Sigmoid colon (tissue), 7 donors: ENCODE data around the gene ACTL7A. TPM values are rescaled to one million over a fixed set of nuclear protein-coding genes. Genes with fewer than 3 reads are reported as not detected.
"Not testable (repeated sequence)": the region's sequence is repeated elsewhere in the genome, so short reads cannot be mapped to it uniquely, and the experiment has no call there.

Experiments
- DNase-seq: peaks from one replicate; pipeline ENCODE4 v3.0.0-alpha.2; 2019
- H3K27ac ChIP-seq, 4 donors: fragments of 200-600 bp; sonication (generic); one replicate each; pipeline ENCODE4 v1.5.1; 2016 to 2019; ENCODE audit warnings: mild to moderate bottlenecking in 1 of 4
- H3K27me3 ChIP-seq, 3 donors: fragments of 200-600 bp; sonication (generic); one replicate each; pipeline ENCODE4 v1.5.1; 2019; ENCODE audit warnings: mild to moderate bottlenecking in 1 of 3
- H3K36me3 ChIP-seq, 4 donors: fragments of 200-600 bp; sonication (generic); one replicate each; pipeline ENCODE4 v1.5.1; 2016 to 2019
- H3K4me1 ChIP-seq, 4 donors: fragments of 200-600 bp; sonication (generic); one replicate each; pipeline ENCODE4 v1.5.1; 2017 to 2019
- H3K4me3 ChIP-seq, 4 donors: fragments of 200-600 bp; sonication (generic); one replicate each; pipeline ENCODE4 v1.5.1; 2017 to 2019; ENCODE audit warnings: mild to moderate bottlenecking in 2 of 4, moderate library complexity in 1 of 4
- H3K9me3 ChIP-seq, 4 donors: fragments of 200-600 bp in 3 of 4; sonication (generic) in 3 of 4; one replicate each; pipeline versions ENCODE4 v1.5.1 to v1.6.1; 2013 to 2019
- EP300 ChIP-seq, 4 donors: sonication (generic); formaldehyde crosslinking; IDR thresholded peaks; one replicate each; pipeline ENCODE4 v1.6.1; 2017; ENCODE audit warnings: antibody characterized with exemption in 4 of 4
- POLR2A ChIP-seq, 2 donors: fragments of 450-650 bp; IDR thresholded peaks; one replicate each; pipeline ENCODE4 v1.6.1; 2016; ENCODE audit warnings: antibody characterized with exemption in 2 of 2, mild to moderate bottlenecking in 2 of 2, moderate library complexity in 2 of 2
- POLR2AphosphoS5 ChIP-seq, 4 donors: sonication (generic); formaldehyde crosslinking; IDR thresholded peaks; one replicate each; pipeline ENCODE4 v1.6.1; 2017; ENCODE audit warnings: antibody characterized with exemption in 4 of 4
- WGBS, 2 donors: extraction: QIAGEN DNeasy Blood & Tissue Kit; methylation state at CpG; one replicate each; pipeline ENCODE4 v1.1.7; 2013; 5-methylcytosine and 5-hydroxymethylcytosine counted together
- intact Hi-C: fragments of 100-400 bp; cut with DNase I; formaldehyde crosslinking; loops from one replicate; pipeline ENCODE4 v1.15.1; 2023
- polyA plus RNA-seq, 3 donors: library from polyadenylated mRNA; stranded (reverse); fragments of 200-250 nt; gene quantifications; one replicate each; pipeline ENCODE4 v1.2.3, GENCODE V29; 2013
- total RNA-seq, 4 donors: library from RNA; depleted of rRNA; stranded (reverse); fragments of >200 nt; gene quantifications; one replicate each; pipeline ENCODE4 v1.1.0, GENCODE V29; 2016
- TF ChIP-seq, protein P1 (sequence below), 4 experiments: fragments of 450-650 bp in 3 of 4; fragments of 200-600 bp in 1 of 4; IDR thresholded peaks; one replicate each; pipeline ENCODE4 v1.5.1; 2016 to 2019; ENCODE audit warnings: antibody characterized with exemption in 4 of 4, mild to moderate bottlenecking in 3 of 4, moderate library complexity in 2 of 4
- donor health status: healthy with polysubstance abuse.
- donor health status: Bipolar disorder and iron deficiency.
- donor health status: healthy.

ACTL7A gene
- total and polyA plus RNA-seq, 7 donors, result not detected

DNA sequence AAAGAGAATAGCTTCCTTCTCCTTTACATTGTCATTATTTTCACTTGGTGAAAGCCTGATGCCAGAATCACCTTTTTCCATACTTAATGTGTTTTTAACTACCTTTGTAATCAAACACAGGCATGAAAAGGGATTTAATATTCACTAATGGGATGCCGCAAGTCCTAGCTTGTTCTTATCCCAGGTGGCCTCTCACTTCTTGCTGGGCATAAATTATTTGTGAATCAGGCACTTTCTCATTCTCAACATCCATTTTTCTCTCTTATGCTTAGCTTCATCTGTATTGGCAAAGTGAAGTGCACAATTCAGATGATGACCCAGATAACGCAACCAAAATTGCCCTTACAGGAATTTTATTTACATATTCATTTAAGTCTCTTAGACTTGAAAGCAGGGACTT lies 17.2 kb upstream of the ACTL7A start:
- Histone ChIP-seq H3K27me3 (no peaks in the 10 kb centered on the region), H3K27ac (no peak overlapping the region), H3K4me1 (no peaks in the 10 kb centered on the region), H3K36me3 (no peaks in the 10 kb centered on the region), H3K4me3 (no peak overlapping the region), H3K9me3 (no peaks in the 10 kb centered on the region)
- TF ChIP-seq POLR2A (IDR thresholded peaks at IDR 0.05), result no peak
- no peak for TF ChIP-seq POLR2AphosphoS5 (IDR thresholded peaks at IDR 0.05)
- TF ChIP-seq, protein P1, sequence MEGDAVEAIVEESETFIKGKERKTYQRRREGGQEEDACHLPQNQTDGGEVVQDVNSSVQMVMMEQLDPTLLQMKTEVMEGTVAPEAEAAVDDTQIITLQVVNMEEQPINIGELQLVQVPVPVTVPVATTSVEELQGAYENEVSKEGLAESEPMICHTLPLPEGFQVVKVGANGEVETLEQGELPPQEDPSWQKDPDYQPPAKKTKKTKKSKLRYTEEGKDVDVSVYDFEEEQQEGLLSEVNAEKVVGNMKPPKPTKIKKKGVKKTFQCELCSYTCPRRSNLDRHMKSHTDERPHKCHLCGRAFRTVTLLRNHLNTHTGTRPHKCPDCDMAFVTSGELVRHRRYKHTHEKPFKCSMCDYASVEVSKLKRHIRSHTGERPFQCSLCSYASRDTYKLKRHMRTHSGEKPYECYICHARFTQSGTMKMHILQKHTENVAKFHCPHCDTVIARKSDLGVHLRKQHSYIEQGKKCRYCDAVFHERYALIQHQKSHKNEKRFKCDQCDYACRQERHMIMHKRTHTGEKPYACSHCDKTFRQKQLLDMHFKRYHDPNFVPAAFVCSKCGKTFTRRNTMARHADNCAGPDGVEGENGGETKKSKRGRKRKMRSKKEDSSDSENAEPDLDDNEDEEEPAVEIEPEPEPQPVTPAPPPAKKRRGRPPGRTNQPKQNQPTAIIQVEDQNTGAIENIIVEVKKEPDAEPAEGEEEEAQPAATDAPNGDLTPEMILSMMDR (IDR thresholded peaks at IDR 0.05), result no peak
- TF ChIP-seq EP300 (IDR thresholded peaks at IDR 0.05), result no peak
- intact Hi-C loops, result no loop called here
- WGBS, 2 donors, result 81 to 86% methylated on average over 2 of the region's 2 CpGs
- no peak for DNase-seq

DNA sequence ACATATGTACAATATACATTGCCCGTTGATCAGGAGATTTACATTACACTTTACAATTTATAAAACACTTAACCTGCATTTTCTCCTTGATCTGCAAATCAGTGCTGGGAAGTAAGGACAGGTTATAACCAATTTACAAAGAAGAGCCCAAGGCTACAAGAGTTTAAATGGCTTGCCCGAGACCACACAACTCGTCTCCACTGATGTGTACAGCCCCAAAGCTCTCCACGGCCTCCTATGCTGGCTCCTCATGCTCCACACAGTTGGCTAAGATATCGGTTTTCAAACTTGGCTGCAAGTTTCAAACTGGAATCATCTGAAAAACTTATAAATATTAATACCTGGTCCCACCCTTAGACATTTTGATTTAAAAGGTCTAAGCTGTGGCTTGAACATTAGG lies 16.6 kb upstream of the ACTL7A start:
- WGBS, 2 donors, result 85 to 94% methylated on average over 5 of the region's 5 CpGs
- DNase-seq, result no peak
- TF ChIP-seq POLR2A (IDR thresholded peaks at IDR 0.05), result no peak
- TF ChIP-seq POLR2AphosphoS5 (IDR thresholded peaks at IDR 0.05), result no peak
- TF ChIP-seq, protein P1 (IDR thresholded peaks at IDR 0.05), result no peak
- no peak for TF ChIP-seq EP300 (IDR thresholded peaks at IDR 0.05)
- Histone ChIP-seq H3K4me1 (no peaks in the 10 kb centered on the region), H3K27ac (no peak overlapping the region), H3K36me3 (no peaks in the 10 kb centered on the region), H3K4me3 (no peak overlapping the region), H3K9me3 (no peaks in the 10 kb centered on the region), H3K27me3 (no peaks in the 10 kb centered on the region)
- intact Hi-C loops, result no loop called here

DNA sequence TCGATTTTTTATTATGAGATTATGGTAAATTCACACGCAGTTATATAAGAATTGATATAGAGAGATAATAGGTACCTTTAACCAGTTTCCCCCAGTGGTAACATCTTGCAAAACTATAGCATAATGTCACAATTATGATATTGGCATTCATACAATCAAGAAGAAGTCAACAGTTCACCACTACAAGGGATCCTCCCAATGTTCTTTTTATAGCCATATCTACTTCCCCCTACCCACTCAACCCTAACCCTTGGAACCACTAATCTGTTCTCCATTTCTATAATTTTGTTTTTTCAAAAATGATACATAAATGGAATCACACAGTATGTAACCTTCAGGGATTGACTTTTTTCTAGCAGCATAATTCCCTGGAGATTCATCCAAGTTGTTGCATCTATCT lies 16.1 kb upstream of the ACTL7A start:
- WGBS, 2 donors, result 90 to 91% methylated on average over 2 of the region's 2 CpGs
- intact Hi-C loops, result no loop called here
- TF ChIP-seq EP300 (IDR thresholded peaks at IDR 0.05) (no peak), POLR2A (IDR thresholded peaks at IDR 0.05) (no peak), POLR2AphosphoS5 (IDR thresholded peaks at IDR 0.05) (no peak)
- TF ChIP-seq, protein P1 (IDR thresholded peaks at IDR 0.05), result no peak
- H3K27me3 ChIP-seq, result no peaks in the 10 kb centered on the region
- no peak overlapping the region for H3K27ac ChIP-seq
- no peak overlapping the region for H3K4me3 ChIP-seq
- no peak for DNase-seq
- no peaks in the 10 kb centered on the region for H3K36me3 ChIP-seq
- H3K4me1 ChIP-seq, result no peaks in the 10 kb centered on the region
- no peaks in the 10 kb centered on the region for H3K9me3 ChIP-seq

DNA sequence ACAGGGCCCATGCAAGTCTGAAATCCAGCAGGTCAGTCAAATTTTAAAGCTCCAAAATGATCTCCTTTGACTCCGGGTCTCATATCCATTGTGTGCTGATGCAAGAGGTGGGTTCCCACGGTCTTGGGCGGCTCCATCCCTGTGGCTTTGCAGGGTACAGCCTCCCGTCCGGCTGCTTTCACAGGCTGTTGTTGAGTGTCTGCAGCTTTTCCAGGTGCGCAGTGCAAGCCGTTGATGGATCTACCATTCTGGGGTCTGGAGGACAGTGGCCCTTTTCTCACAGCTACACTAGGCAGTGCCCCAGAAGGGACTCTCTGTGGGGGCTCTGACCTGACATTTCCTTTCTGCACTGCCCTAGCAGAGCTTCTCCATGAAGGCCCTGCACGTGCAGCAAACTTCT lies 13.8 kb upstream of the ACTL7A start:
- H3K9me3 ChIP-seq, H3K4me3 ChIP-seq, H3K4me1 ChIP-seq, H3K27me3 ChIP-seq, H3K36me3 ChIP-seq, DNase-seq, H3K27ac ChIP-seq, intact Hi-C loops: not testable (repeated sequence)
- 92 to 95% methylated on average over 8 of the region's 8 CpGs for WGBS, 2 donors

DNA sequence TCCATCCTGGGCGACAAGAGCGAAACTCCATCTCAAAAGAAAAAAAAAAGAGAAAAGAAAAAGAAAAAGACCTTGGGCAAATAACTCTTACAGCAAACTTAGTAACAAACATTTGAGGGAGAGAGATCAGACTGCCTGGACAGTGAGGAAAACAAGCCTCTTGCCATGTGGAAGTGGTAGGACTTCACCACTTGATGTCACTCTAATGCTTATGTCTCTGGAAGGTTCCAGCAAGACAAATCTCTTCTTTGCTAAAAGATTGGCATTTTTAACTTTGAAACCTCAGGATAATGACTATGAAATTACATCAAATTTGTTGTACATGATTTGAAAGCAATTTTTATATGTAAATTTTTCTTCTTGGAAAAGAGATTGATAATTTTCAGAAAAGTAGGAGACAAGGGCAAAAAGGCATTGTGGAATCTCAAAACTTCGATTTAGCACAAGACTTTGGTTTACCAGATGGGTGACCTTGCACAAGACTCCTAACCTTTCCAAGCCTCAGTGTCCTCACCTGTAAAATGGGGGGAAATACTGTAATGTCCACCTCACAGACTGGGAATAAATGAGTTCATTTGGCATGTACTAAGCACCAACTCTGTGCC lies 11.7 kb upstream of the ACTL7A start:
- H3K27ac ChIP-seq, result no peak overlapping the region
- TF ChIP-seq POLR2A (IDR thresholded peaks at IDR 0.05), result no peak
- H3K27me3 ChIP-seq, result no peaks in the 10 kb centered on the region
- no peaks in the 10 kb centered on the region for H3K9me3 ChIP-seq
- DNase-seq, result no peak
- intact Hi-C loops, result no loop called here
- no peak overlapping the region for H3K4me3 ChIP-seq
- H3K4me1 ChIP-seq, result no peaks in the 10 kb centered on the region
- 95 to 97% methylated on average over 3 of the region's 3 CpGs for WGBS, 2 donors
- no peaks in the 10 kb centered on the region for H3K36me3 ChIP-seq

DNA sequence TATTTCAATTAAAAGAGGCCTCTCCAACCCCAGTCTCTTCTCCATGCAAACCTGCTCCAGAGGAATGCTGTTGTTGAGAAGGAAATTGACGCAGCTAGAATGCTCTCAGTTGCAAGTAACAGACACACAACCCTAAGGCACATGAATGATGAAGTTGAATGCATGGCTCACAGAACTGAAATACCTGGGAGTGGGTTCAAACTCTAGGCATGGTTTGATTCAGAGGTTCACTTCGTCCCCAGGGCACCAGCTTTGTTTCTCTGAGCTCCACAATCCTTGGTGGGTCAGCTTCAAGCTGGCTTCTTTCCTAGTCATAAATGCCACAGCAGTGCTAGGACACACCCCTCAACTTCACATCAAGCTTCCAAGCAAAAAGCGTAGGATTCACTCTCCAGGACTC lies 10.9 kb upstream of the ACTL7A start:
- H3K27ac ChIP-seq, result no peak overlapping the region
- TF ChIP-seq, protein P1 (IDR thresholded peaks at IDR 0.05), result no peak
- no peak for TF ChIP-seq POLR2AphosphoS5 (IDR thresholded peaks at IDR 0.05)
- no peak for TF ChIP-seq EP300 (IDR thresholded peaks at IDR 0.05)
- no peak for TF ChIP-seq POLR2A (IDR thresholded peaks at IDR 0.05)
- WGBS, 2 donors, result 78% methylated on average over 3 of the region's 3 CpGs
- H3K36me3 ChIP-seq, result no peaks in the 10 kb centered on the region
- intact Hi-C loops, result no loop called here
- H3K9me3 ChIP-seq, result no peaks in the 10 kb centered on the region
- no peak for DNase-seq
- no peaks in the 10 kb centered on the region for H3K27me3 ChIP-seq
- no peak overlapping the region for H3K4me3 ChIP-seq
- no peaks in the 10 kb centered on the region for H3K4me1 ChIP-seq
